Renal cortex interstitium (tissue), 11 donors: Measurements from ENCODE around the gene ISG20L2. TPM values are rescaled to one million over a fixed set of nuclear protein-coding genes. Genes with fewer than 3 reads are reported as not detected.

ENCODE experiments used
- DNase-seq, 11 donors: peaks; one replicate each; pipeline ENCODE4 v3.0.0-alpha.2; 2013; ENCODE audit warnings: low read depth in 9 of 11, low spot score in 4 of 11; ENCODE audit errors: extremely low read depth in 1 of 11
- polyA plus RNA-seq, 3 donors: library from polyadenylated mRNA; unstranded; fragments of 120-200 nt; gene quantifications; one replicate each; pipeline ENCODE4 v1.2.1, GENCODE V29; 2013; ENCODE audit not compliant: insufficient read length in 3 of 3

The ISG20L2 gene
- polyA plus RNA-seq, 3 donors: 40.0 to 43.6 (median 41.3) TPM

- no peak for DNase-seq
These were observed 47.2 kb downstream of the ISG20L2 start for GRCh38 chr1:156681196-156681960.

GRCh38 chr1:156680056-156680455, 48.5 kb downstream of the ISG20L2 start:
- DNase-seq: no peak

GRCh38 chr1:156677616-156678596, 50.7 kb downstream of the ISG20L2 start:
- DNase-seq: peak in 1 of 11 donors; percentile 66

- DNase-seq: peak in 2 of 11 donors; percentile 70 to 80
These were observed 51.5 kb downstream of the ISG20L2 start, which contains the start of gene NES for GRCh38 chr1:156676820-156677615. Gene NES, minus strand, starts transcription at chr1:156677407. Its CDS starts 143 bp downstream, at chr1:156677264.

GRCh38 chr1:156676114-156676819, 52.3 kb downstream of the ISG20L2 start:
- no peak for DNase-seq

- peak in 2 of 11 donors; percentile 75 to 84 for DNase-seq
These were observed 53.1 kb downstream of the ISG20L2 start for GRCh38 chr1:156675210-156676113.

GRCh38 chr1:156673387-156674121, 55.0 kb downstream of the ISG20L2 start:
- no peak for DNase-seq

Other genes with a start within 250 kb of the ISG20L2 start
- gene MEF2D, start 228.0 kb downstream of the ISG20L2 start, polyA plus RNA-seq: 10 to 100 TPM; 21.1 to 31.7 (median 25.8) TPM
- gene IQGAP3, start 156.2 kb downstream of the ISG20L2 start, polyA plus RNA-seq: 10 to 100 TPM; 14.2 to 15.5 (median 15.2) TPM
- 1 to 10 TPM; 1.2 to 1.7 (median 1.5) TPM for gene TTC24, start 149.0 kb downstream of the ISG20L2 start, polyA plus RNA-seq
- gene NAXE, start 137.0 kb downstream of the ISG20L2 start, polyA plus RNA-seq: 10 to 100 TPM; 67.4 to 76.4 (median 73.0) TPM
- gene GPATCH4, start 127.3 kb downstream of the ISG20L2 start, polyA plus RNA-seq: 10 to 100 TPM; 32.9 to 36.2 (median 35.4) TPM
- under 1 TPM; 0.47 to 0.67 (median 0.57) TPM for gene HAPLN2, start 109.4 kb downstream of the ISG20L2 start, polyA plus RNA-seq
- 1 to 10 TPM in 1 of 3 donors, under 1 TPM in 2; 0.22 to 1.3 (median 0.23) TPM for gene BCAN, start 86.6 kb downstream of the ISG20L2 start, polyA plus RNA-seq
- gene NES, start 51.4 kb downstream of the ISG20L2 start, polyA plus RNA-seq: 100 to 1,000 TPM; 123 to 175 (median 150) TPM
- gene CRABP2, start 23.2 kb downstream of the ISG20L2 start, polyA plus RNA-seq: 100 to 1,000 TPM in 1 of 3 donors, 10 to 100 TPM in 2; 91.7 to 120 (median 92.3) TPM
- 10 to 100 TPM; 34.4 to 47.3 (median 35.6) TPM for gene METTL25B, start 297 bp downstream of the ISG20L2 start, polyA plus RNA-seq
- 10 to 100 TPM; 63.0 to 69.1 (median 64.1) TPM for gene MRPL24, start 12.3 kb upstream of the ISG20L2 start, polyA plus RNA-seq
- gene HDGF, start 22.9 kb upstream of the ISG20L2 start, polyA plus RNA-seq: 100 to 1,000 TPM; 262 to 301 (median 270) TPM
- 100 to 1,000 TPM; 105 to 112 (median 111) TPM for gene PRCC, start 38.8 kb upstream of the ISG20L2 start, polyA plus RNA-seq
- 1 to 10 TPM in 1 of 3 donors, under 1 TPM in 2; 0.47 to 1.5 (median 0.62) TPM for gene SH2D2A, start 88.1 kb upstream of the ISG20L2 start, polyA plus RNA-seq
- gene INSRR, start 130.4 kb upstream of the ISG20L2 start, polyA plus RNA-seq: 1 to 10 TPM; 1.1 to 2.6 (median 1.6) TPM
- 1 to 10 TPM in 2 of 3 donors, under 1 TPM in 1; 0.92 to 1.6 (median 1.5) TPM for gene NTRK1, start 132.1 kb upstream of the ISG20L2 start, polyA plus RNA-seq
- 10 to 100 TPM; 18.1 to 24.0 (median 22.5) TPM for gene PEAR1, start 165.0 kb upstream of the ISG20L2 start, polyA plus RNA-seq
- gene LRRC71, start 191.9 kb upstream of the ISG20L2 start, polyA plus RNA-seq: under 1 TPM; 0.45 to 0.83 (median 0.63) TPM